GM18511 (cell line): ENCODE measurements around the gene CIDEA.

Source experiments
- ATAC-seq: cut with Tn5 transposase; IDR thresholded peaks from one replicate; pipeline ENCODE4 v1.9.1; 2021; ENCODE audit warnings: mild to moderate bottlenecking, moderate library complexity; ENCODE audit not compliant: unreplicated experiment

The CIDEA gene

DNA sequence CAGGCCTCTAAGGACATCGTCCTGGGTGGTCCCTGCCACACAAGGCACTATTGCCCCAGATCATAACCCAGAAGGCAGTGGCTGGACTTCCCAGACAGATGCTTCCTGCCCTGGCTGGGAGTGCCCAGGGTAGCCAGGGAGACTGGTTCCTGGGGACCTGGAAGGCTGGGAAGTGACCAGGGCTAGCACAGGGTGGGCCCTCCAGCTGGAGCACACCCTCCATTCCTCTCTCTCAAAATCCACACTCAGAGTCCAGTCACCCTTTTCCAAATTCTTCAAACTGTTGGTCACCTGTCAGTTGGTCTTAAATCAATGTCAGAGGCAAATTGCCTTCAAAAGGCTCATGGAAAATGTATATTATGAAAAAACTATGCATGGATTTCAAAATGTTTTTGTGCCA is 42.3 kb downstream of the CIDEA start:
- no peak for ATAC-seq

DNA sequence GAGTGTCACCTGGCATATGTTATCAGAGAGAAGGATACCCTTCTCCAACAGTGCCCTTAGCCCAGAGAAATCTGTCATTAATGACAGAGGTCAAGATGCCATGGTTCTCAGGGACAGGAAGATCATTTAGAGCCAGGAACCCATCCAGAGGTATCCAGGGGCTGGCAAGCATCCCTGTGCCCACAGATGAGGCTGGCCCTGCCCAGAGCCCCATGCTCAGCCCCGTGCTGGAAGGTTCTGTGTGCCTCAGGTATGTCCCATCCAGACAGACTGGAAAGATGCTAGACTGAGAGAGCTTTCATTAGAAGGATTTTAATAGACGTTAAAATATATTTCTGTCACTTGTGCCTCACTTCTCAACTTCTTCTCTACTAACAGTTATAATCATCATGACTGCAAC is 45.7 kb downstream of the CIDEA start:
- ATAC-seq, result no peak

DNA sequence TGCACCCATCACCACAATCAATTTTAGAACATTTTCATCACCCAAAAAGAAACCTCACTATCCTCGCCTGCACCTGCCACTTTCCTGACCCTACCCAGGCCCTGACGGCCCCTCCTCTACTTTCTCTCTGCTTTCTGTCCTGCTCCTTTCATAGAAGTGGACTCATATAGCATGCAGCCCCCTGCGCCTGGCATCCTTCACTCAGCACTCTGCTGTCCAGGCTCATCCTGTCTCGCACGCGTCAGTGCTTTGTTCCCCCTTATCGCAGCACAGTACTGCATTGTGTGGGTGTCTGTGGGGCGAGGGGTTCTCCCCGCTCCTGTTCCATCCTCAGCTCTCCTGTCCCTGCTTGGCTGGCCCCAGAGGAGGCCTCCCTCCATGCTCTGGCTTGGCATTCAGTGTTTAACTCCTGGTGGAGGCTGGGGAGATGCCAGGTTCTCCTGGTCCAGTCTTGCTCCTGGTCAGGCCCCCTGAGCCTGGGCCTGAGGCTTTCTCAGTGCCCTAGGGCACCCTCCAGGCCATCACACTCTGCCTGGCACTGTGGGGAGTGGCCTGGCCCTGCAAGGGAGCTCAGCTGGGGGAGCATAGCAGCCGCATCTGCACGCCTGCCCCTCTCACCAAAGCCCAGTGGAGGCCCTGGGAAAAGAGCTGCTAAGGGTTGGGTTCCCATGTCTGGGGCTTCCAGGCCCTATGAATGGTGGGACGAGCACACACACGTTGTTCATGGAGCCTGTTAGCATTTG is 47.3 kb downstream of the CIDEA start:
- ATAC-seq, result no peak

DNA sequence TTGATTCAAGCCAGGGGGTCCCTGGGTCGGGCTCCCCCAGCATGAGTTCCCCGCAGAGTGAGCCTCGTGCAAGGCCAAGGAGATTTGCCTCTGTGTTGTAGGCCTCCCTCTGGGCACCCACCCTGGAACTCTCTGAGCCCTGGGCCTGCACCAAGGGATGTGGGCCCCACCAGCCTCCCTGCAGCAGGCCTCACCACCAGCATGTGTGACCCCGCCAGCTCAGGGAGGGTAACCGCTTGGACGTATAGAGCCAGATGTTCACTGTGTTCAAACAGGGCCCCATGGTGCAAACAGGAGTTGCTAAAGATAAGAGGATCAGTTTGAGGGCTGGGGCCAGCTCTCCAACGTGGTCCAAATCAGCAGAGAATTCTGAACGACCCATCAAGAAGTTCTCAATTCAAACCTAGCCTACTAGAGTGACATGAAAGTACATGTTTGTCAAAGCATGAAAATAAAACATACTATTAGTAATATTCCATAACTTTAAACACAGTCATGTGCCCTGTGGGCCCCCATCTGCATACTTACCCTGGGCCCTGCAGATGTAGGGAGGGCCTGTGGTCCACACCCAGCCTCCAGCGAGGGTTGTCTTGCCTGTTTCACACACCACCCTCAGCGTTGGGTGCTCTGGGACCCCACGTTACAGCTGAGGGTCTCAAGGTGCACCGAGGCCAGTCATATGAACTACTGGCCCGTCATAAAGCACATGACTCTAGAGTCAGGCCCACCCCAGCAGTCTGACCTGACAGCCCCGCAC is 48.4 kb downstream of the CIDEA start:
- ATAC-seq, result no peak

DNA sequence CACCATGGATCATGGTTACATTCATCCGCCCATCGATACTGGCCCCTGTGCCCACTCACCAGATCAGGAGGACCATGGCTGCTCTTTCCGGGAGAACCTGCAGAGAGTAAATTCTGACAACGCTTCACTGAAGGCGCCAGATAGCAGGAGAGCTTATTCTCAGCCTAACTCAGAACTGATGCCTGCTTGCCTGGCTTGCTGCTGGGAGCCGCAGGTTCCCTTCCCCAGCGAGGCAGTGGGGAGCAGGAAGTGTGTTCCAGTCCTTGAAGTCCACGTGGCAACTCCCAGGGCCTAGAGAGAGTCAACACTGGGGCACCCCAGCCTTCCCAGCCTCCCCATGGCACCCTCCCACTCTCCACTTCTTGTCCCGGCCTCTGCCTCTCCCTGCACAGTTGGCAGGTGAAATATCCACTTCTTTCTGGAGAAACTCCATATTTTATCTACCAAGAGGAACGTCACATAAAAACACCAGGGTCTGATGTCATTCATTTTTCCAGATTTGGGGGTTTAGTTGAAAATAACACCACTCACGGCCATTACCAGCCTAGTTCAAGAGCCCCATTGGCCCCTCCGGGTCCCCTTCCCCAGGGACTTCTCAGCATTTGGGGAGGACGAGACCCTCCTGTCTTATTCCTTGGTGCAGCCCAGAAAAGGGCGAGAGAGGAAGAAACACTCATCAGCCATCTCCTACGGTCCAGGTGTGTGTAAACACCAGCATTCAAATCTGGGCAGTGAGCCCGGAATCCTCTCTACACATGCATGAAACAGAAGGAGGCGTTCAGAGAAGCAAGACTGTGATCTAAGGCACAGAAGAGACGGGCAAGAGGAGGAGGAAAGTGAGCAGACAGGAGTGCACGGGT is 50.4 kb downstream of the CIDEA start:
- ATAC-seq, result no peak

DNA sequence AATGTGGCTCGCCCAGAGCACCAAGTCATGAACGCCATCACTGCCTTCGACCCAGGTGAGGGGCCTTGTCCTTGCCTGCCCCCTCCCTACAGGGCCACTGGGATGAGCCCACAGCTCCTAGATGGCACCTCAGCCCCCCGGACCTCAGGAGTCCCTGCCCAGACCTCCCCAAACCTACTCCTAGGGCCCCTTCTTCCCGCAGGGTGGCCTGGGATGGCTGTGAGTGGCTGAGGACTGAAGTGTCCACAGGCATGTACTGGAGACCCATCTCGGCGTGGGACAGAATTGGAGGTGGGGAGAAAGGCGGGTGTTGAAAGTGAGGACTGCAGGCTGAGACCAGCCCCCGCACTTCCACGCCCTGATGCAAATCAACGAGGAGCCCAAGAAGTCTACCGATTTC is 51.0 kb downstream of the CIDEA start:
- ATAC-seq, result no peak

DNA sequence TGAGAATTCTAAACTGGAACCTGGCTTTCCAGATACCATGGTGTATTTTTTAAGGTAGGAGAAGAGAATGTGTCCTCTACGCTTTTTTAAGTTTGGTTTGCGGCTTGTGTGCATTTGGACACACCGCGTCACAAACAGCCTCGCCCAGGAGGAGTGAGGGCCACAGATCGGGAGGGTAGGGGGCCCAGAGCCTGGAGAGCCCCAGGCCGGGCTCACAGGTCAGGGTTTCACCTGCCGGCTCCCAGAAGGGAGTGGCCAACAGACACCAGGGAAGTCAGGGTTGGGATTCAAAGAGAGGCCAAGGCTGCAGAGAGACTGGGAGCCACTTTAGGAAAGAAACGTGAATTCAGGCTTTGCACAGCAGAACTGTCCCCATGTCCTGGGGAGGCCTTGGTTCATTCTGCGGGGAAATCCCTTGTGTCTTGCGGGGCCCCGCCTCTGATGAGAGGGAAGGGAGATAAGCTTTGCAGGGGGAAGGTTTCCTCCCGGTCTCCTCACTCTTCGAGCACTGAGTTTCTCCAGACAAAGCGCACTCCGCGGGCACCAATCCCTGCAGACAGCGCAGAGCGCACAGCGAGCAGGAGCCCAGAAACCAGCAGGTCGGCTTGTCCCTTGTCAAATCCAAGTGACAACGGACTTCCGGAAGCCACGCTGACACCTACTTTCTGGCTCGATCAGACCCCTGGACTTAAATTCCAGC is 51.9 kb downstream of the CIDEA start:
- ATAC-seq, result no peak

DNA sequence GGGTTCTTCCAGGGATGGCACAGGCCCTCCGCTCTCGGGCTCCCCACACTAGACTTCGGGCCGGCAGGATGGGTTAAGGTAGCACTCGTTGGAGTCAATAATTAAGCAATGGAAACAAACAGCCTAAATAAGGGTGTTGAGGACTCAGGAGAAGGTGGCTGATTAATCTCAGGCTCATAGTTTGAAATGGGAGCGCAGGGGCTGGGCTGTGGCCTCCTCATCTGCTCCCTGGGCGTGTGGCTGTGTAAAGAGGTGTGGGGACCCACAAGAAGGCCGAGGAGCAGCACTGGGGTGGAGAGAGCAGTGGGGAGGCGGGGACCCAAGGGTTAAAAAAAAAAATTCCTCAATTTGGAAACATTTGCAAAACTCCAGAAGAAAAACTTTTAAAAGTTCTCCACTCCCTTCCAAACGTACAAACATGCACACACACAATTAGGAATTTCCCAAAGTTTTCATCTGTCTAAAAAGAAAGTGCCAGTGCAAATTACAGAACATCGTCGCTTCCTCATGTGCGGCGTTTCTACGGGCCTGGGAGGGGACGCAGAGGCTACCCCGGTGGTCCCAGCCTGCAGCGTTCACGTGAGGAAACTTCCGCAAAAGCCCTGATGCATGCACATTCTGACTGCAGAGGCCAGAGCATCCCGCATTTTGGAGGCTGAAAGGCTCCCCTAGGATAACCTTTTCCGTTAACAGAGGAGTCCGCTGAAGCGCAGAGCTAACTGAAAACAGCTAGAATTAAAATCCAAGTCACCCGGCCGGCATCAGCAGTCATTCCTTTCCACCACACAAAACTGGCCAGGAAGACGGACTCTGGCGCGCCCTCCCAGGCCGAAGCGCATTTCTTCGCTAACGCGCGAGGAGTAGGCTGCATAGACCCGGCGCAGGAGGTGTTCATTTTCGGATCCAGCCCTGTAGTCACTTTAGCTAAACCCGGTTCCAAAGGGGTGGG is 52.9 kb downstream of the CIDEA start:
- ATAC-seq, result peak; percentile 31

DNA sequence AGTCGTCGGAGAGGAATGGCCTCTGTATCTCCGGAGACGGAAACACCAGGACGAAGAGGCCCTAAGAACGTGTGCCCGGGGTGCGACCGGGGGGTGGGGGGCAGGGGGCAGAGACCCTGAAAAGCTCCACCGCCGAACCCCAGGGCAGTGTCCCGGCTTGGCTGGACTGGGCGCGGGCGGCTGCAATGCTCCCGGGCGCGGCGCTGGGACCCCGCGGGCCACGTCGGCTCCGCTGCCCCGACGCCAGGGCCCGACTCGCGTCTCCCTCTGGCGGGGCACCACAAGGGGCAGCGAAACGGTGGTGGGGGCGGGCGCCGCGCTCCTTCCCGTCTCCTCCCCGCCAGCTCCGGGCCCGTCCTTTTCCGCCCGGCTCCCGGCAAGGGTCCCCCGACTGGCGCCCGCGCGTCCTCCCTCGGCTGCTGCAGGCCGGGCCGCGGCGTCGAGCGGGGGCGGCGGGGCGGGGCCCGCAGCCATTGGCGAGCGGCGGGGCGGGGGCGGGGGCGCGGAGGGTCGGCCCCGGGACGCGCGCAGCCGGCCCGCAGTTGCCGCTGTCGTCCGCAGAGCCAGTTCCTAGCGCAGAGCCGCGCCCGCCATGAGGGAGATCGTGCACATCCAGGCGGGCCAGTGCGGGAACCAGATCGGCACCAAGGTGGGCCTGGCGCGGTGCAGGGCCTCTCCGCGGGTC is 53.7 kb downstream of the CIDEA start, which contains the start of gene TUBB6:
TUBB6 (plus strand) TSS at position 541 of the 685 bp plus-strand sequence; CDS start at position 593, 52 bp downstream.
- peak; percentile 64 for ATAC-seq

DNA sequence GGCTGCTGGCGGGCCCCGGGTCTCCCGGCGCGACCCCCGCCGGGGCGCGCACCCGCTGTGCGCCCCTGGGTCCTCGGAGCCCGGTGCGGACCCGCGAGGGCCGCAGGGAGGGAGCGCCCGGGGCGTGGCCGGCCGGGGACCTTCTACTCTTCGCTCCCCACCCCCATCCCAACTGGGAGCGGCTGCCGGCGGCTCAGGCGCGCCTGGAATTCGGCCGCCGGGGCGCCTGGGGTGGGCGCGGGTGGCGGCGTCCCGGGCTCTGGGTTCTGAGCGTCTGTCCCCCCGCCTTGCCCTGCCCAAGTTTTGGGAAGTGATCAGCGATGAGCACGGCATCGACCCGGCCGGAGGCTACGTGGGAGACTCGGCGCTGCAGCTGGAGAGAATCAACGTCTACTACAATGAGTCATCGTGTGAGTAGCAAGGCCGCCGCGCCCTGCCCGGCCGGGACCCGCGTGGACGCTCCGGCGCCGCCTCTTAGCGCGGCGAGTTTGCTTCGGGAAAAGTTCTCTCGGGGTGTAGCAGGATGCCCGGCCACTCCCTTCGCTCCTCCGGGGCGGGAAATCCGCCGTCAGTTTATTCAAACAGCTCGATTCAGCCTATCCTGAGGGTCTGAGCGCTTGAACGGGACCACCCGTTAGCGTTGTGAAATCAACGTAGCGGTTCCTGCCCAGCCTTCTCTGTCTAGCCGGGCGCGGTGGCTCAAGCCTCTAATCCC is 54.4 kb downstream of the CIDEA start:
- peak; percentile 67 for ATAC-seq

DNA sequence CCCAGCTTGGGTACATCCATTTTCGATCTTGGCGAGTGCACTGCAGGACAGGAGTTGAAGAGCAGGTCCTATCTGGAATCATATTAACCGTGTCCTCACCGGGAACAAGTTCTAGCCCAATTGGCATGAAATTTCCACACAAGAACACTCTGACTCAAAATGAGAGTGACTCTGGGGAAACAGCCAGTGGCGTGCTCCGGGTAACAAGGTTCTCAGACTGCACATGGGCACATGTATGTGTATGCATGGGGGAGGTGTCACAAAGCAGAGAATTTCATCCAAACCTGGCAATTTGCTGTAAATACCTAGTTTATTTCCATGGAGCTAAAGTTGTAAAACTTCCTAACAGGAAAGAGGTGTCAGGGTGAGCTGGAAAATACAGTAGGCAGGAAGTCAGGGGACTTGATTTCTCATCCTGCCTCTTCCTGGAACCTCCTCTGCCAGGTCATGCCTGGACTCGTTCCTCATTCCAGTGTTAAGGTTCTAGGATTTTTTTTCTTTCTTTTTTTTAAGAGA is 55.6 kb downstream of the CIDEA start:
- ATAC-seq, result no peak

DNA sequence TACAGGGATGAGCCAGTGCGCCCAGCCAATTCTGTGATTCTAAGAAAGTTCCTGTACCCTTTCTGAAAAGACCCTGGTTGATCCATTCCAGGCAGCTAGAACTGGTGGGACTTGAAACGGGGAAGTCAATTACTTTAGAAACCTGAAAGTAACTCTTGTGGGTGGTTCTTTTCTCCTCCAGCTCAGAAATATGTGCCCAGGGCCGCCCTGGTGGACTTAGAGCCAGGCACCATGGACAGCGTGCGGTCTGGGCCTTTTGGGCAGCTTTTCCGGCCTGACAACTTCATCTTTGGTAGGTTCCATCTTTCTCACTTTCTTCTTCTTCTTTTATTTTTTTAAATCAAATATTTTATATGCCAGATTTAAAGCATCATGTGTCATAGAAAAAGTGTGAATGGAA is 56.6 kb downstream of the CIDEA start:
- ATAC-seq, result no peak

DNA sequence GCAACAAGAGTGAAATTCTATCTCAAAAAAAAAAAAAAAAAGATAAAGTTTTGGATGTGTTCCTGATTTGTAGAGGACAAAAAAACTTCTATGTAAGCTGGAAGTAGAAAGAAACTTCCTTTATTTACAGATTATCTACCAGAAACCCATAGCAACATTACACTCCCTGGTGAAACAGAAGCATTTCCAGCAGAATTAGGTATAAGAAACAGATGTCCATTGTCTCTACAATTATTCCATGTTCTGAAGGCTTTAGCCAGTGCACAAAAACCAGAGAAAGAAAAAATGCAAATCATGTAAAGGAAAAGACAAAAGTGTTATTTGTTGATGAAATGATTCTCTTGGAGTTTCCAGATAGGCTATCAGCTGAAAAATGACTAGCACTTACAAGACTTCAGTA is 58.8 kb downstream of the CIDEA start:
- ATAC-seq, result no peak

DNA sequence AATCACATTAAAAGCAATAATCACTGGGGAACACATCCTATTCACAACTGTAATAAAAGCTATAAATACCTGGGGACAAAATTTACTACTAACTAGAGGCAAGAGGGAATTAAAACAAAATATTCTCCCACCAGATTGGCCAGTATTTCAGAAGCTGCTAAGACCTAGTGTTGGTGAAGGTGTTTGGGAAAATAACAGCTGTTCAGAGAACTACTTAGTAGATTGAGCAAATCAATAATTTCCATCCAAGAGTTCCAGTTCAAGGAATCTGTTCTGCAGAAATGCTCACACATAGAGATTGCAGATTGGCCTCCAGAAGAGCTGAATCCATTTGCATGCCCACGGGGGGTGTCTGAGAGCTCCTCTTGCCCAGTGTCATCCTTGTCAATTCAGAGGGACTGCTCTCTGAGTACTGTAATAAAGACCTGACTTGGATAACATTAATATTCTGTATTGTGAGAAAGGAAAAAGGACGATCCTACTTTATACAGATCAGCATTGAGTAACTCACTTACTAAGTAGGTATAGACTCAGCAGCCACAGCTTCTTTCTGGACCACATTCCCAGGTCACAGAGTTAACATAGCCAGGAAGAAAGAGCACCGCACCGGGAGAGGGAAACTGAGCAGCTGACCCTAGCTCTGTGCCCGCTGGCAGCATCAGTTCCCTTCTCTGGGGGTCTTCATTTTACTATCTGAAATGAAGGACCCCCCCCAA is 59.5 kb downstream of the CIDEA start:
- ATAC-seq, result no peak

DNA sequence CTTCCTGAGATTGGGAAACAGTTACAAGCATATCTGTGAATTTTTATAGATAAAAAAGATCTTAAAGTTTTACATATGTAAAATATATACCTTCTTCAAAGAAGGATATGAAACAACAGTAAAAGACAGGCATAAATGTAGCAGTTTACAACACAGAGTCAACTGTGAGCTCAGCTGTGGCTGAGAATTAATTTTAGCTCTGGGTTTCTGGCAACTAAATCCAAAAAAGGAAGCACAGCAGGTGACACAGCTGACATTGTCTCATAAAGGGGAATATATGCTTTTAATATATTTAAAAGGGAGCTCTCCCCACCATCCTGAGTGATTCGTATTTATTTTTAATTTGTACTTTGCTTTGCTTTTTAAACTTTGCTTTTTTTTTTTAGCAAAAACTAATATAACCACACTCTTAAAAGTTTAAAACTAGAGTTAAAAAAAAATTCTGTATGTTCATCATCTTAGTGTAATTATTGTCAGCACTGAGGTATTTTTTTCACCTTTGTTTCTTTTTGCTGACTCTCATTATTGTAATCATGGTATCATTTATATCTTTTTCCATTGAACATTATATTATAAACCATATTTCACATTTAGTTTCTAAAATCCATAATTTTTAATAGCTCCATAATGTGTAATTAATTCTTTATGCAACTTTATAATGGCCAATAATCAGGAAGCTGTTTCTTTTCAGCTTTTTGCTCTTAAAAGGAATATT is 60.6 kb downstream of the CIDEA start:
- no peak for ATAC-seq

DNA sequence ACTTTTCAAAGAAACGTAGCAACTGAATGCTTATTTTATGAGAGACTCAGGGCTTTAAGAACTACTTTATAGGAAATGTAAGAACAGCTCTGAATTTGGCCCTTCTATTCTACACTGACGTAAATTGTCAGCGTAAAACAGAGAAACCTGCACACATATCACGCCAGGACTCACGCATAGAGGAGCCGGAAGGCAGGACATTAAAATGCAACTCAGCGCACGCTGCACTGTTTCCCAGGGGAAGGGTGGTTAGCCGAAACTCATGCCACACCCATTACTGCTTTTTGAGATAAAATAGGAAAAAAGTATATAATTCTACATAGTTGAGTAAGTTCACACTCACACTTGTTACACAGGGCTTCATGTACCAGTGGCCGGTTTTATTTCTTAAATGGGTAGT is 61.3 kb downstream of the CIDEA start:
- ATAC-seq, result no peak

DNA sequence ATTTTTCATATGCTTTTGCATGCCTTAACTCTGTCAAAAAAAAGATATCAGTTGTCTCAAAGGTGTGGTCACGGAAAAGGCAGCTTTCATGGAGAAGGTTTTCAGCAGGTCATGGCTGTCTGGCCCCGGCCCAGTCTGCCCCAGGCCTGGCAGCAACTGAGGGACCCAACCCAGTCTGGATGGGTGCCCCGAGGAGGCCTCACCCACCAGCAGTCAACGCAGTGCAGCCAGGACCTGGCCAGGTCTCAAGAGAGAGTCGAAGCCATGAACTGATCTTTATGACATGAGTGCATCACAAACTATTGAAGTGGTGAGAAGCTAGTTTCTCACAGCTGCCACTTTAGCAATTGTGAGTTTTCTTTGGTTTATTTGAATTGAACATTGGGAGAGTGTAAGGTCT is 61.8 kb downstream of the CIDEA start:
- ATAC-seq, result no peak
